ENCODE measurements around the gene C14orf132. TPM values are rescaled to one million over a fixed set of nuclear protein-coding genes. Genes with fewer than 3 reads are reported as not detected.
A peak's percentile ranks its signal among the peaks of the same experiment; 100 is the strongest.

C14orf132 gene
- total RNA-seq, 2 donors from 2014 or later, result 2.1 to 3.4 TPM

DNA sequence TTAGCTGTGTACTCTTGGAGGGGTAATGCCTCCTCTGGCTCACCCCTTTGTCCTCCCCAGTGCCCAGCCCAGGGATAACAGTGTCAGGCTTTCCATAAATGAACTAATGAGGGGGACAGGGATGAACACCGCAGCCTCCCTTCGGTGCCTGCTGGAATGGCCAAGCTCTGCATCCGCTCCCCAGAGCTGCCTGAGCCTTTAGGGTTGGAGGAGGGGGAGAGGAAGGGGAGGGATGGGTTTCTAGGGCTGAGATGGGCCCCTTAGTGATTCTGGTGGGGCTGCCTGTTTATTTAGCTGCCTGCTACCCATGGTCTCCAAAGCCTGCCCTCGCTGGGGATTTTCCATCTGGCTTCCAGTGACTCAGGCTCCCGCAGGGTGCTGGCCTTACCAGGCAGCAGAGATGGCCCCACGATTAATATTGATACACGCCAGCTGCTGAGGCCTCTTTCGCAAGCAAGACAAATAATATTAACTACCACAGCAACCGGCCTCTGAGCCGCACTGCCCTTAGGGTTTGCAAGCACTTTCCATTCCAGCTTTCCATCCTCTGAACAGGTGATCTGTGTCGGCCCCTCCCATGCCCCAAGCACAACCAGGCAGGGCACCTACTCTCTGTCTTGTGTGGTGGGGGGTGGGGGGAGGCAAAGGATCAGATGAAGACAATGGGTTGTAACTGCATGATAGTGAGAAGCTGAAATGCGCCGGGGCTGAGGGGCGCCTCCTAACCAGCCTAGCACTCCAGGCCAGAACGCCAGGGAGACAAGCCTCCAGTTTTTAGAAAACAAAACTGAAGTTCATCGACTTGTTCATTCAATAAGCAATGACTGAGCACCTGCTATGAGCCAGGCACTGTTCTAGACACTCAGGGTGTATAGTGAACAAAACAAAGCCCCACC is 56.7 kb downstream of the C14orf132 start:
- Mint-ChIP-seq H3K9me3 (no peaks in the 10 kb centered on the region), H3K4me1 (ENCODE audit: low read depth) (no peaks in the 10 kb centered on the region), H3K36me3 (ENCODE audit: insufficient read depth in 2 of 2) (no peaks in the 10 kb centered on the region), H3K4me3 (no peak overlapping the region), H3K27ac (no peak overlapping the region), H3K27me3 (ENCODE audit: low read depth) (no peaks in the 10 kb centered on the region)
- ATAC-seq (replicated peaks in 1 of 2) (no peak), DNase-seq (no peak)

DNA sequence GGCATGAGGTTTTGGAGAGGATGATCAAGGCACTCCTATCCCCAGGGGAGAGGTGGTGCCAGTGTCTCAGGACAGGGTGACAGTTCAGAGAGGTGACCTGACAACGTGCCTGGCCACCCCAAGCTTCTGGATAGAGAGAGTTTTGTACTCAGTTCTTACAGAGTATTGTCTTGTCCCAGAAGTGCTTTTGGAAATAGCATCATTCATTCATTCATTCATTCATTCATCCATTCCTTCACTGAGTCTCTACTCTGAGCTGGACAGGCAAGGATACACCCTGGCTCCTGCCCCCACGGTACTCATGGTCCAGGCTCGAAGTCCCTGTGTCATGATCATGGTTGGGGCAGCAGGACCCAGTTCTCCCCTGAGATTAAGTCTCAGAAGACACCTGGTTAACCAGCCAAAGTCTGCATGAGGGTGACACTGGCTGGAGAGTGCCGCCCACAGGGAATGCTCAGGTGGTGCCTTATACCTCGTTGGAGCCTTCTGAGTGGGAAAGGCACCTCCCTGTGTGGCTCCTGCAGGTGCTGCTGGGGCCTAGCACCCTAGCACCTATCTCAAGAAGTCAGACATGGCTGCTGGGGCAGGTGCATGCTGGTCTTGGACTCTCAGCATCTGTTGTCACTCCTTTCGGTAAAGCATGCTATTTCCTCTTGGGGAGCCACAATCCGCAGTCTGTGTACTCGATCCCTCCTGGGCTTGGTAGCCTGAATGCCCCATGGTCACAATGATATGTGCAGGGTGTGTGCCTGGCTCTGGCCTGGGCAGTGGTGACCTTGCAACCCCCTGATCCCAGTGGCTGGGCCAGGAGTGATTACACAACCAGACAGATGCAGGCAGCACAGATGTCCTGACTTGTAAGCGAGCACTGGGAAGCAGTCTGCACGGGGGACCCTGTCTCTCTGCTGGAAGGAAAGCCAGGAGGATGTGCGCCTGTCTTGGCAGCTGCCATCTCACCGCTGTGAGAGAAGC is 57.8 kb downstream of the C14orf132 start:
- Mint-ChIP-seq H3K9me3 (no peaks in the 10 kb centered on the region), H3K27ac (no peak overlapping the region), H3K27me3 (ENCODE audit: low read depth) (no peaks in the 10 kb centered on the region), H3K4me1 (ENCODE audit: low read depth) (no peaks in the 10 kb centered on the region), H3K36me3 (ENCODE audit: insufficient read depth in 2 of 2) (no peaks in the 10 kb centered on the region), H3K4me3 (no peak overlapping the region)
- DNase-seq (no peak), ATAC-seq (replicated peaks in 1 of 2) (no peak)

DNA sequence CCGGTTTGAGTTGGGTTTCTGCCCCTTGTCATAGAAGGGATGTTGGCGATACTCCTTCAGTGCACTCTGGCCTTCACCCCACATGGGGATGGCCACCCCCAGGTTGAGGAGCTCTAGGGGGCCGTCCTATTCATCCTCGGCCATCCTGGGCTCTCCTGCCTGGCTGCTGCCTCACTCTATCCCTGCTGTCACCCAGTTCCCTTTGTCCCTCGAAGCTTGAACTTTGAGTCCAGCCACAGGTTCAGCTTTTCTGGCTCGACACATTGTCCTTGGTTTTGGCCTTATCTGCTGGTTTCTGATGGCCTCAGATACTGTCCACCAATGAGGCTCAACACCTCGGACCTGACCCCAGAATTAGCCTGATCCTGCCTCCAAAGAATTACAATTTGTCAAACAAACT is 58.6 kb downstream of the C14orf132 start:
- no peaks in the 10 kb centered on the region for H3K36me3 Mint-ChIP-seq (ENCODE audit: insufficient read depth in 2 of 2)
- ATAC-seq (replicated peaks in 1 of 2) (no peak), DNase-seq (no peak)
- no peaks in the 10 kb centered on the region for H3K4me1 Mint-ChIP-seq (ENCODE audit: low read depth)
- H3K27me3 Mint-ChIP-seq (ENCODE audit: low read depth), result no peaks in the 10 kb centered on the region
- no peak overlapping the region for H3K4me3 Mint-ChIP-seq
- H3K9me3 Mint-ChIP-seq, result no peaks in the 10 kb centered on the region
- H3K27ac Mint-ChIP-seq, result no peak overlapping the region

GRCh38 chr14:96098309-96098998 is 59.3 kb downstream of the C14orf132 start:
- H3K9me3 Mint-ChIP-seq, result no peaks in the 10 kb centered on the region
- H3K4me3 Mint-ChIP-seq, result no peak overlapping the region
- no peaks in the 10 kb centered on the region for H3K4me1 Mint-ChIP-seq (ENCODE audit: low read depth)
- no peaks in the 10 kb centered on the region for H3K36me3 Mint-ChIP-seq (ENCODE audit: insufficient read depth in 2 of 2)
- no peaks in the 10 kb centered on the region for H3K27me3 Mint-ChIP-seq (ENCODE audit: low read depth)
- H3K27ac Mint-ChIP-seq, result no peak overlapping the region
- peak; percentile 7 to 10 for DNase-seq
- no peak for ATAC-seq (replicated peaks in 1 of 2)

DNA sequence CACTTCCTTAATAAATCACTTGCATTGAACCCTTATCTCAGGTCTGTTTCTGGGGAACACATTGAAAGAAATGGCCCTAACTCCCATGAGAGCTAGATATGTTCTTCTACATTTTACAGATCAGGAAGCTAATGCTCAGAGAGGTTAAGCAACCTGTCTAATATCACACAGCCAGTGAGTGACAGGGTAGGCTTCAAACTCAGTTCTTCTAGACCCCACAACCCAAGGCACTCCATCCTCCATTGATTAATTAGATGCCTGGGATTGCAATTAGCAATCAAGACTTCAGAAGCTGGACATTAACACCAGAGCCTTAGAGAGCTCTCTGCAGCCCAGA is 59.8 kb downstream of the C14orf132 start:
- Mint-ChIP-seq H3K4me3 (no peak overlapping the region), H3K9me3 (no peaks in the 10 kb centered on the region), H3K4me1 (ENCODE audit: low read depth) (no peaks in the 10 kb centered on the region), H3K36me3 (ENCODE audit: insufficient read depth in 2 of 2) (no peaks in the 10 kb centered on the region), H3K27me3 (ENCODE audit: low read depth) (no peaks in the 10 kb centered on the region), H3K27ac (no peak overlapping the region)
- DNase-seq (no peak), ATAC-seq (replicated peaks in 1 of 2) (no peak)

DNA sequence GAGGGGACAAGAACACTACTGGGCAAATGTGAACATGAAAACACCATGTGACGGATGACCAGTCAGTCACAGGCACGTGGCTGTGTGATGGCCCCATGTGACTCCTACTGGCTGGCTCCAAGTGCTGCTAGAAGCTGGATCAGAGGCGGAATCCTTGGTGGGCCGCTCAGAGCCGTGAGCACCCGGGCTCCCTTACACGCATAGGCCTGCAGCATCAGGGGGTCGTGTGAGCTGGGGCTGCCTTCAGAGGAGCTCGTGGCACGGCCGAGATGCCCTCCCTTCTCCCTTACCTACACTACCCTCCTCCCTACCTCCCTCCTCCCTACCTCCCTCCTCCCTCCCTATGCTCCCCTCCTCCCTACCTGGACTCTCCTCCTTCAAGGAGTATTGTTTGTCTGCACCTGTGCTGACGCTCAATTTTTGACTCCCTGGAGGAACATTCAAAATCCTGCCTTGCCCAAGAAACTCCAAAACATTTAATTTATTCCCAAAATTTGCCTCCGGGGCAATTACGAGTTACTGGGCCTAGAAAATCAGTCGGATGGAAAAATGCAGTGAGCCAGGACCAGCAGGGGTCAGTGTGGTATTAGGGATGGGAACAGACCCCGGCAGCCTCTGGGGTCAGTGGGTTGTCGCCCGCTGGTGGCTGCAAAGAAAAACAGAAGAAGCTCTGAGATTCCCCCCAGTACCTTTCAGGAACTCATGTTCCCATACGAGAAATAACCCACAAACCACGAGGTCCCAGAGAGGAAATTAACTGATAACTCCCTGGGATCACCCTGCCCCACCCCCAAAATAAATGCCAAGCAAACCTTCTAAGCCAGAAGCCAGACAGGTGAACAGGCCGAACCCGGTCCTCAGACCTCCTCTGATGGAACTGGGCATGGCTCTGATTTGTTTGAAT is 61.3 kb downstream of the C14orf132 start:
- no peaks in the 10 kb centered on the region for H3K27me3 Mint-ChIP-seq (ENCODE audit: low read depth)
- H3K36me3 Mint-ChIP-seq (ENCODE audit: insufficient read depth in 2 of 2), result no peaks in the 10 kb centered on the region
- DNase-seq (peak; percentile 68 to 70), ATAC-seq (replicated peaks in 1 of 2) (peak; percentile 67 to 77)
- H3K4me1 Mint-ChIP-seq (ENCODE audit: low read depth), result no peaks in the 10 kb centered on the region
- H3K4me3 Mint-ChIP-seq, result no peak overlapping the region
- H3K27ac Mint-ChIP-seq, result no peak overlapping the region
- no peaks in the 10 kb centered on the region for H3K9me3 Mint-ChIP-seq

- no peaks in the 10 kb centered on the region for H3K4me1 Mint-ChIP-seq (ENCODE audit: low read depth)
- H3K36me3 Mint-ChIP-seq (ENCODE audit: insufficient read depth in 2 of 2), result no peaks in the 10 kb centered on the region
- H3K27ac Mint-ChIP-seq, result no peak overlapping the region
- DNase-seq, result no peak
- H3K9me3 Mint-ChIP-seq, result no peaks in the 10 kb centered on the region
- H3K27me3 Mint-ChIP-seq (ENCODE audit: low read depth), result peaks cover under 1% of the 10 kb centered on the region
- no peak for ATAC-seq (replicated peaks in 1 of 2)
- no peak overlapping the region for H3K4me3 Mint-ChIP-seq
These were observed 63.1 kb downstream of the C14orf132 start for GRCh38 chr14:96102081-96102856.

GRCh38 chr14:96103075-96103474 is 63.9 kb downstream of the C14orf132 start:
- H3K9me3 Mint-ChIP-seq, result no peaks in the 10 kb centered on the region
- no peak overlapping the region for H3K4me3 Mint-ChIP-seq
- H3K27me3 Mint-ChIP-seq (ENCODE audit: low read depth), result peaks cover 8% of the 10 kb centered on the region
- ATAC-seq (replicated peaks in 1 of 2), result no peak
- H3K36me3 Mint-ChIP-seq (ENCODE audit: insufficient read depth in 2 of 2), result no peaks in the 10 kb centered on the region
- no peak for DNase-seq
- no peak overlapping the region for H3K27ac Mint-ChIP-seq
- H3K4me1 Mint-ChIP-seq (ENCODE audit: low read depth), result no peaks in the 10 kb centered on the region

DNA sequence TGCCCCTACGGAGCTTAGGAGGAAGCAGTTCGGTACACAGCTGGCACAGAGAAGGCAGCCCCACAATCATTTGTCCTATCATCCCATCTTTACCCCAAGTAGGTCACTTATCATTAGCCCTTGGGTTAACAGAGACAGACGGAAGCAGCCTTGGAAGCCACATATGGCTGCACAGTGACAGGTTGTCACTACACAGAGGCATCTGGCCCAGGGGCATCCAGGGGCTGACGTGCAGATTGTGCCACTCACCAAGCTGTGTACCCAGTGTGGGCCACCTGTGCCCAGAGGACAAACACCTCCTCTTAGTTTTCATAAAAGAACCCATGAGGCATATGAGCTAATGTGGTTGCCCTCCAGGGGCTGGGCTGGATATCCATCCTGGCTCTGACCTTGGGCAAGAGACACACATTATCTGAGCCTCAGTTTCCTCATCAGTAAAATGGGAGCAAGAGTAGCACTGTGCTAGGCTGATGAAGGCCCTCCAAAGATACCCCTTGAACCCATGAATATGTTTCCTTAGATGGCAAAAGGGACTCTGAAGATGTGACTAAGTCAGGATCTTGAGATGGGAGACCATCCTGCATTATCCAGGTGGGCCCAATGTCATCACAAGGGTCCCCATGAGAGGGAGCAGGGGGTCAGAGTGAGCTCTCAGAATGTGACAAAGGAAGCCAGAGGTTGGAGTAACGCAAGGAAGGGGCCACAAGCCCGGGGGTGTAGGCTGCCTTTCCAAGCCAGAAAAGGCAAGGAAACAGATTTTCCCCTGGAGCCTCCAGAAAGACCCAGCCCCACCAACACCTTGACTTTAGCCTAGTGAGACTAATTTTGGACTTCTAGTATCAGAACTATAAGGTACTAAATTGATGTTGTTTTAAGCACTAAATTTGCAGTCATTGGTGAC is 64.6 kb downstream of the C14orf132 start:
- ATAC-seq (replicated peaks in 1 of 2), result no peak
- no peak overlapping the region for H3K27ac Mint-ChIP-seq
- no peaks in the 10 kb centered on the region for H3K36me3 Mint-ChIP-seq (ENCODE audit: insufficient read depth in 2 of 2)
- H3K9me3 Mint-ChIP-seq, result no peaks in the 10 kb centered on the region
- H3K4me1 Mint-ChIP-seq (ENCODE audit: low read depth), result no peaks in the 10 kb centered on the region
- peaks cover 11% of the 10 kb centered on the region for H3K27me3 Mint-ChIP-seq (ENCODE audit: low read depth)
- H3K4me3 Mint-ChIP-seq, result no peak overlapping the region
- DNase-seq, result no peak

DNA sequence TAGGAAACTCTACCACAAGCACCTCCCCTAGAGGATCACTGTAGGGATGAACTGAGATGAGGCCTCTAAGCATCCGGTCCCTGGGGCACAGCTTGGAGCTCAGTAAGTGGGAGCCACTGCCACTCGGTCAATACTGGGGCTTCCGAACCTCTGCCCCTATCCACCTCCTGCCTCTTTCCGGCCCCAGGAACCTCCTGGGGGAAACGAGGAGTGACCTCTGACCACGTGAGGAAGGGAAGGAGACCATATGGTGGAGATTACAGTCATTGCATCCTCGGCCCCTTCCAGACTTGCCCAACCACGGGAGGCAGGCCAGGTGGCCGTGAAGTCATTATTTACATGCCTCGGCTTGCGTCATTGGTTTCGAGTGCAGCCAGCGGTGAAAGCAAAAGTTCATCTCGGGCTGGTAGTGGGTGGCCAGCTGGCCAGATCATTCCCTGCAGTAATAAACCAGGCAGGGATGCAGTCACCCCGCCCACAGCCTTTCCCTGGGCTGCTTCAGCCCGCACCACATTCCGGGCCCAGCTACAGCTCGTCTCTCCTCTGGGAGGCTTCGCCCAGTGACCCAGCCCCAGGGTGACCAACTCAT is 65.4 kb downstream of the C14orf132 start:
- H3K4me1 Mint-ChIP-seq (ENCODE audit: low read depth), result no peaks in the 10 kb centered on the region
- H3K36me3 Mint-ChIP-seq (ENCODE audit: insufficient read depth in 2 of 2), result no peaks in the 10 kb centered on the region
- H3K4me3 Mint-ChIP-seq, result no peak overlapping the region
- ATAC-seq (replicated peaks in 1 of 2) (no peak), DNase-seq (no peak)
- H3K27me3 Mint-ChIP-seq (ENCODE audit: low read depth), result peaks cover 11% of the 10 kb centered on the region
- no peak overlapping the region for H3K27ac Mint-ChIP-seq
- no peaks in the 10 kb centered on the region for H3K9me3 Mint-ChIP-seq
